ENCODE data around the gene KMT2C. TPM values are rescaled to one million over a fixed set of nuclear protein-coding genes. Genes with fewer than 3 reads are reported as not detected.

The KMT2C gene
- total RNA-seq, 1 donor: 122 TPM

GRCh38 chr7:152203095-152203494 lies 232.7 kb downstream of the KMT2C start:
- Histone ChIP-seq H3K4me3 (ENCODE audit: low read length) (no peak overlapping the region), H3K4me1 (ENCODE audit: insufficient read depth, low read length) (no peaks in the 10 kb centered on the region), H3K27me3 (ENCODE audit: insufficient read depth, low read length) (no peaks in the 10 kb centered on the region), H3K9me3 (ENCODE audit: low read depth, low read length) (no peaks in the 10 kb centered on the region)

DNA sequence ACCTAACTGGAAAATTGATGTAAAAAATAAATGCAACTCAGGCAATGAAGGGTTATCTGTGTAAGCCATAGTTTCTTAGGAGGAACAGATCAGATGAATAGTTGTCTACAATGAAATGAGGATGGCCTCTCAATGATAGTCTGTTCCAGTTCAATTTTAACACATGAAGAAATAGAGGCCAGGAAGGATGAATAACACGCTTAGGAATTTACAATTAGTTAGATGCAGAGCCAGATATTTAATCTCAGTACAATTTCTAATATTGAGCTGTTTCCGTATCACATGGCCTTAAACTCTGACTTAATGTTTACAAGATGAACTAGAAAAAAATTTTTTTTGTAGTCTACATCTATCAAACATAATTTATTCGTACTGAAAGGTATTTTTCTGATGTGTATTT lies 233.7 kb downstream of the KMT2C start:
- Histone ChIP-seq H3K4me3 (ENCODE audit: low read length) (no peak overlapping the region), H3K9me3 (ENCODE audit: low read depth, low read length) (no peaks in the 10 kb centered on the region), H3K27me3 (ENCODE audit: insufficient read depth, low read length) (no peaks in the 10 kb centered on the region), H3K4me1 (ENCODE audit: insufficient read depth, low read length) (no peaks in the 10 kb centered on the region)

DNA sequence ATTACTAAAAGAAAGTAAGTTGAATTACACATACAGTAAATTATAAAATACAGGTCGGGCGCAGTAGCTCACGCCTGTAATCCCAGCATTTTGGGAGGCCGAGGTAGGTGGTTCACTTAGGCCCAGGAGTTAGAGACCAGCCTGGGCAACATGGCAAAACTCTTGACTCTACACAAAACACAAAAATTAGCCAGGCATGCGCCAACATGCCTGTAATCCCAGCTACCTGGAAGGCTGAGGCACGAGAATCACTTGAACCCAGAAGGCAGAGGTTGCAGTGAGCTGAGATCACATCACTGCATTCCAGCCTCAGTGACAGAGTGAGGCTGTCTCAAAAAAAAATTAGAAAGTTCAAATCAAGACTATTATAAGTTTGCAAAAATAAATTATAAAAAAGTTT lies 235.4 kb downstream of the KMT2C start:
- Histone ChIP-seq H3K4me1 (ENCODE audit: insufficient read depth, low read length) (no peaks in the 10 kb centered on the region), H3K9me3 (ENCODE audit: low read depth, low read length) (no peaks in the 10 kb centered on the region)

DNA sequence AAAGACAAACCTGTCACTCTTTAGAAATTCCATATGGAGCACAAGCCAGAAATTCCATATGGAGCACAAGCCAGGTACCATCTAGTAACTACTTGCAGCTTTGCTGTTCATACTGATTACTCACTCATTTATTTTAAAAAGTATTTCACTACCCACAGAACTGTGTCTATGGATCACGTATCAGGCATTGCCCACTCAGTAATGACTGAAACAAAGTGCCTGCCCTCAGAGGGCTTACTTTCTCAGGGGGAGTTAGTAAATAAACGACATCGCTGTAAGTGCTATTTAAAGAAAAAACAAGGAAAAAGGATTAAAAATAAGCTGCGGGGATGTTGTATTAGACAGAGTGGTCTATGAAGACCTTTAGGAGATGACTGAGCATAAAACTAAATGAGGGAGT lies 239.4 kb downstream of the KMT2C start:
- H3K9me3 ChIP-seq (ENCODE audit: low read depth, low read length): no peaks in the 10 kb centered on the region
- no peaks in the 10 kb centered on the region for H3K27me3 ChIP-seq (ENCODE audit: insufficient read depth, low read length)
- no peaks in the 10 kb centered on the region for H3K4me1 ChIP-seq (ENCODE audit: insufficient read depth, low read length)
- H3K4me3 ChIP-seq (ENCODE audit: low read length): no peak overlapping the region

More for the DNA sequence above, 235.4 kb downstream of the KMT2C start:
- no peak overlapping the region for H3K4me3 ChIP-seq (ENCODE audit: low read length)
- H3K27me3 ChIP-seq (ENCODE audit: insufficient read depth, low read length): no peaks in the 10 kb centered on the region

DNA sequence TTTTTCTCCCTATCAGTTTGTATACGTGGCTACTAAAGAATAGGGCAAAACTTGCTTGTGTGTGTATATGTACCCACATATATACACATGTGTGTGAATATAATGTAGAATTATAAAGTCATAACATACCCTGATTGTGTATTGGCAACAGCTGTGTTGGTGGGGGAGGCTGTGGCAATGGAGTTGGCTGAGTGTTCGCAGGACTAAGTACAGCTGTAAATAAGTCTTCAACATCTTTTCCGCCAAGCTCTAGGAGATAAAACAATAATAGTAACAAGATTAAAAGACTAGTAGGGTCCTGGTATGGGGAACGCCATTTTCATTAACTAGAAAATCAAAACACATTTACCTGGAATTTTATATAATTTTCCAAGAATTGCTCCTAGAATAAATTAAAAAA lies 241.9 kb downstream of the KMT2C start:
- Histone ChIP-seq H3K27me3 (ENCODE audit: insufficient read depth, low read length) (no peaks in the 10 kb centered on the region), H3K4me1 (ENCODE audit: insufficient read depth, low read length) (no peaks in the 10 kb centered on the region), H3K9me3 (ENCODE audit: low read depth, low read length) (no peaks in the 10 kb centered on the region), H3K4me3 (ENCODE audit: low read length) (no peak overlapping the region)

DNA sequence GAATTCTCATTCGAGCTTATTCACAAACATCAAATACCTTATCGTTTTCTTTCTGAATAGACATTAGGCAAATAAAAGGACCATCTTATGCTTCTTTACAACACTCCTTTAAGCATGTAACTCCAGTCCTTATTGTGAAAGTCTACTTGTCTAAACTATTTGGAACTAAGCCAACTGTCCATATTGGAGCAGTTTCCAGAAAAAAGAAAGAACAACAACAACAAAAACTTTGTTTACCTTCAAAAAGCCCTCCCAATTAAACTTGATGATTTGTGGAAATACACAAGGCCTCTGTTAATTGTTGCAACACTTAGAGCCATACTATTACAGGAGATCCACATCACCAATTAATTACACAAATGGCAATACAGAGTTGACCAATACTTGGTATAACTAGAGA lies 246.7 kb downstream of the KMT2C start:
- Histone ChIP-seq H3K9me3 (ENCODE audit: low read depth, low read length) (no peaks in the 10 kb centered on the region), H3K27me3 (ENCODE audit: insufficient read depth, low read length) (no peaks in the 10 kb centered on the region), H3K4me1 (ENCODE audit: insufficient read depth, low read length) (no peaks in the 10 kb centered on the region), H3K4me3 (ENCODE audit: low read length) (no peak overlapping the region)

GRCh38 chr7:152185558-152185957 lies 250.2 kb downstream of the KMT2C start:
- Histone ChIP-seq H3K4me1 (ENCODE audit: insufficient read depth, low read length) (no peaks in the 10 kb centered on the region), H3K4me3 (ENCODE audit: low read length) (no peak overlapping the region), H3K9me3 (ENCODE audit: low read depth, low read length) (no peaks in the 10 kb centered on the region), H3K27me3 (ENCODE audit: insufficient read depth, low read length) (no peaks in the 10 kb centered on the region)

DNA sequence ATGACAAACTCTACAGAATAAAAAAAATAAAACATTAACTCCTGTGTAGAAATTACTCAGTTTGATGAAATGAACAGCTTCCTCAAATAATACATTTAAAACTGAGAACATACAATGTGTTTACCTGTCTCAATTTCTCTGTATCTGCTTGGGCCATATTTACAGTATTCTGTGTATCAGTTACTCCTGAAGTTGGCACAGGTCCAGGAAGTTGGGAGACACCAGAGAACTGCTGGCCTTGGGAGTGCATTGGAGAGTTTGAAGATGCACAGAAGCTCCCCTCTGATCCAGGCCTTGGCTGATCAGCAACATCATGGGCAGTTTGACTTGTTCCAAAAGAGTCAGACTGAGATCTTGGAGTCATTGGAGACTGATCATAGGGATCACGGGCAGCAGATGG lies 255.2 kb downstream of the KMT2C start:
- Histone ChIP-seq H3K27me3 (ENCODE audit: insufficient read depth, low read length) (no peaks in the 10 kb centered on the region), H3K4me3 (ENCODE audit: low read length) (no peak overlapping the region), H3K9me3 (ENCODE audit: low read depth, low read length) (no peaks in the 10 kb centered on the region), H3K4me1 (ENCODE audit: insufficient read depth, low read length) (no peaks in the 10 kb centered on the region)

DNA sequence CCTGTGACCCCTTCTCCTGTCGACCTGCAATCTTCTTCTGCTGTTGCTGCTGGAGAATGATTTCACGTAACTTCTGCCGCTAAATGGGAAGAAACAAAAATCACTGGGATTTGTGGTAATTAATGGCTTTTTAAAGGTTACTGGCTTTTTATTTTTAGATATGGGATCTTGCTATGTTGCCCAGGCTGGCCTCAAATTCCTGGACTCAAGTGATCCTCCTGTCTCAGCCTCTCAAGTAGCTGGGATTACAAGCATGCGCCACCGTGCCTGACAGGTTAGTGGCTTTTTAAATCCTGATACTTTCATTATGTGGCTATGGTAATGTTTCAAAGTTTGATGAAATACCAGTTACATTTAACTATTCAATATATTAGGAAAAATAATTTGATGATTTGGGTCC lies 255.8 kb downstream of the KMT2C start:
- Histone ChIP-seq H3K4me1 (ENCODE audit: insufficient read depth, low read length) (no peaks in the 10 kb centered on the region), H3K9me3 (ENCODE audit: low read depth, low read length) (no peaks in the 10 kb centered on the region), H3K4me3 (ENCODE audit: low read length) (no peak overlapping the region), H3K27me3 (ENCODE audit: insufficient read depth, low read length) (no peaks in the 10 kb centered on the region)

DNA sequence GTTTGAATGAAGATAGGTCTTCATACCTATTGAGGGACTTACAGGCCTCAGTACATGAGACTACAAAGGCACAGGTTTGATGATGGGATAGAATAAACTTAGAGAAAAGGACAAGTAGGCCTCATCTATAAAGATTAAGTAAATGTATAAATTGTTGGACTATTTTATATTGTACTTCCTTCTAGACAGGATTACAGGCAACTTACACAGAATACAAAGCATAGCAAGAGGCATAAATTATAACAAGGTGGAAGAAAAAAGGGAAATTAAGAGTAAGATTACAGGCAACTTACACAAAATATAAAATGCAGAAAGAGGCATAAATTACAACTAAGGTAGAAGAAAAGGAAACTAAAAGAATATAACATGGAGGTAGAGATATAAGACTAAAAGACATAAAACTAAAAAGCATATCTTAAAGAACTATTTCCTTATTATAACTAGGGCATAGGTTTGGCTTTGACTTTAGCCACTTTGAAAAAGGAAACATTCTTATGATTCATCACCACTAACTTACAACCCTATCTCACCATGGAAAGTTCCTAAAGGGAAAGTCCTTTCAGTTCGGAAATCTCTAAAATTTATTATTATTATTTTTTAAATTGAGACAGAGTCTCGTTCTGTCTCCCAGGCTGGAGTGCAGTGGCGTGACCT lies 257.3 kb downstream of the KMT2C start:
- no peaks in the 10 kb centered on the region for H3K27me3 ChIP-seq (ENCODE audit: insufficient read depth, low read length)

GRCh38 chr7:152177681-152178404 lies 258.0 kb downstream of the KMT2C start:
- Histone ChIP-seq H3K4me3 (ENCODE audit: low read length) (no peak overlapping the region), H3K9me3 (ENCODE audit: low read depth, low read length) (no peaks in the 10 kb centered on the region), H3K27me3 (ENCODE audit: insufficient read depth, low read length) (no peaks in the 10 kb centered on the region), H3K4me1 (ENCODE audit: insufficient read depth, low read length) (no peaks in the 10 kb centered on the region)

More for the DNA sequence above, 257.3 kb downstream of the KMT2C start:
- no peaks in the 10 kb centered on the region for H3K4me1 ChIP-seq (ENCODE audit: insufficient read depth, low read length)
- H3K4me3 ChIP-seq (ENCODE audit: low read length): no peak overlapping the region
- no peaks in the 10 kb centered on the region for H3K9me3 ChIP-seq (ENCODE audit: low read depth, low read length)

DNA sequence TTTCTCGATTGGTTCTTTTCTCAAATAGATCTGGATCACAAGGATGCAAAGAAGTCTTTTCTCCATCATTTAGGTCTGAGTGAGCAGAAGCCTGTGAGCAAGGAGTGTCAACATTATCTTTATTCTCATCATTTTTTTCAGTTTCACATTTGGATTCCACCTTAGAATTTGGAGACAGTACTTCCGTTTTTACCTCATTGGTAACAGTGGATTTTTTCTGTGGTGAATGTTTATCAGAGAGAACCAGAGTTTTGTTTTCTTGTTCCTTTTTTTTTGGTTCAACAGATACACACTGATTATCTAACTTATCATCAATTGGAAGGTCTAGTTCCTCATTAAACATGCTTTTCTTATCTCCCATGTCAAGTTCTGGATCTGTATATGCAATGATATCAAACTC lies 259.0 kb downstream of the KMT2C start:
- no peaks in the 10 kb centered on the region for H3K27me3 ChIP-seq (ENCODE audit: insufficient read depth, low read length)
- no peaks in the 10 kb centered on the region for H3K9me3 ChIP-seq (ENCODE audit: low read depth, low read length)
- H3K4me1 ChIP-seq (ENCODE audit: insufficient read depth, low read length): no peaks in the 10 kb centered on the region
- no peak overlapping the region for H3K4me3 ChIP-seq (ENCODE audit: low read length)

DNA sequence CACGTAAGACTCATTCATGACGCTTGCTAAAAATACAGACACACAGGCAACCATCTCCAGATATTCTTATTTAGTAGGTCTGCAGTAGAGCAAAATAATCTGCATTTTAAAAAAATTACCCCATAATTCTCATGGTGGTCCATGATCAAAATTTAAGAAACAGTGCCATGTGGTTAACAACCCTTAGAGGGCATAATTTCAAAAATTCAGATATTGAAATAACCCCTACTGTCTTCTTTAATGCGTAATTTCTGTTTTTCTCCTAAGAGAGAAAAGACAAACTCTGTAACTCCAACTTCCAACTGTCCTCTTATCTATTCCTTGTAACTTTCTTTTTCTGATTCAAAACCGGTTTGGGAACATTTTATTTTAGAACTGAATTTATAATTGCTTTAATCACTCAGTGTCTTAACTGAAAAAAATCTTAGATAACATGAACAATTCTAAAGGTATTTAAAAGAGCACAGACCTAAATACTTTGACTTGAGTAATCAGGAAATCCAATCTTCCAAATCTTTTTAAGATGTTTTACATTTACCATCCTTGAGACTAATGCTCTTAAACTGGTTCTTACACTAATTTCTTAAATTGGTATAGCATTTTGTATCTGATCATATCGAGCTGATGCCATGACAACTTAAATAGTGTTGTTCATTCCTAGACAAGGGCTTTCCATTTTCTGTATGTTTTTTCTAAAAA lies 262.3 kb downstream of the KMT2C start:
- Histone ChIP-seq H3K4me3 (ENCODE audit: low read length) (no peak overlapping the region), H3K4me1 (ENCODE audit: insufficient read depth, low read length) (no peaks in the 10 kb centered on the region), H3K9me3 (ENCODE audit: low read depth, low read length) (no peaks in the 10 kb centered on the region), H3K27me3 (ENCODE audit: insufficient read depth, low read length) (no peaks in the 10 kb centered on the region)

DNA sequence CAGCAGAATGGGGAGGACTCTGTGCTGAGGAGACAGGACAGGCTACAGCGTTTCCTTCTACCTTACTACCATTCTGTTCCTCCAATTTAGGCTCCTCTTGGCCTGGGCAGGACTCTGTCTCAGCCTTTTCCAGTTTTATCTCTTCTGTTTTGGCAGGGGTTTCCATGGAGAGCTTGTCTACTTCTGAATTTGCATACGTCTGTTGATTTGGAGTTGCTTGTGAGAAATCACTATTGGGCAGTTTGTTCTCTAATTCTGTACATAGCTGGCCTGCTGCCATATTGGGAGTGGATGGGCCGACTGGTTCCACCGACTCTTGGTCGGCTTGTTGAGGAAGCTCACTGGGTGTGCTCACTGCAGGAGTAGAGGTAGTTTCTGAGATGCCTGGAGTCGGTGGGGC lies 273.5 kb downstream of the KMT2C start:
- Histone ChIP-seq H3K4me3 (ENCODE audit: low read length) (no peak overlapping the region), H3K9me3 (ENCODE audit: low read depth, low read length) (no peaks in the 10 kb centered on the region), H3K4me1 (ENCODE audit: insufficient read depth, low read length) (peaks cover 23% of the 10 kb centered on the region), H3K27me3 (ENCODE audit: insufficient read depth, low read length) (no peaks in the 10 kb centered on the region)

GRCh38 chr7:152161171-152161570 lies 274.6 kb downstream of the KMT2C start:
- H3K9me3 ChIP-seq (ENCODE audit: low read depth, low read length): no peaks in the 10 kb centered on the region

More at GRCh38 chr7:152161171-152161570, 274.6 kb downstream of the KMT2C start:
- no peaks in the 10 kb centered on the region for H3K27me3 ChIP-seq (ENCODE audit: insufficient read depth, low read length)
- H3K4me1 ChIP-seq (ENCODE audit: insufficient read depth, low read length): peaks cover 23% of the 10 kb centered on the region
- no peak overlapping the region for H3K4me3 ChIP-seq (ENCODE audit: low read length)

Measured in mononuclear cell (primary cell).